GM12874 (cell line): ENCODE measurements around the gene OSBPL10.

Source experiments
- TF ChIP-seq, protein P1 (sequence below): IDR thresholded peaks from 2 replicates; pipeline ENCODE4 v1.5.1; 2011; ENCODE audit warnings: low read depth, mild to moderate bottlenecking, control low read depth, low read length, moderate library complexity; ENCODE audit not compliant: insufficient read depth

Gene OSBPL10

DNA sequence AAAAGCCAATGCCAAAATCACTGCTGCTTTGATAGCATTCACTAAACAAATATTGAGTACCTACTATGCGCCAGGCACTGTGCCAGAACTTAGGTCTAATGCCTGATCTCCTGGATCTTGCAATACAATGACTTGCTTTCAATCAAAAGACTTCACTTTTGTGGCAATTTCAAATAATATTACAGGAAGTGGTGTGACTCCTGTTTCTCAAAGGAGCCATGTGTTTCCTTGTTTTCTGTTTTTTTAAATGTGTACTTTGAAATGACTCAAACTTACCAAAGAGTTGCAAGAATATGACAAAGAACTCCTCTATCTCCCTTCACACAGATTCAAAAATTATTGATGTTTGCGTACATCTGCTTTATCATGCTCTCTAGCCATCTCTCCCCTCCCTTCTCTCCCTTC lies 18.3 kb downstream of the OSBPL10 start:
- TF ChIP-seq, protein P1, sequence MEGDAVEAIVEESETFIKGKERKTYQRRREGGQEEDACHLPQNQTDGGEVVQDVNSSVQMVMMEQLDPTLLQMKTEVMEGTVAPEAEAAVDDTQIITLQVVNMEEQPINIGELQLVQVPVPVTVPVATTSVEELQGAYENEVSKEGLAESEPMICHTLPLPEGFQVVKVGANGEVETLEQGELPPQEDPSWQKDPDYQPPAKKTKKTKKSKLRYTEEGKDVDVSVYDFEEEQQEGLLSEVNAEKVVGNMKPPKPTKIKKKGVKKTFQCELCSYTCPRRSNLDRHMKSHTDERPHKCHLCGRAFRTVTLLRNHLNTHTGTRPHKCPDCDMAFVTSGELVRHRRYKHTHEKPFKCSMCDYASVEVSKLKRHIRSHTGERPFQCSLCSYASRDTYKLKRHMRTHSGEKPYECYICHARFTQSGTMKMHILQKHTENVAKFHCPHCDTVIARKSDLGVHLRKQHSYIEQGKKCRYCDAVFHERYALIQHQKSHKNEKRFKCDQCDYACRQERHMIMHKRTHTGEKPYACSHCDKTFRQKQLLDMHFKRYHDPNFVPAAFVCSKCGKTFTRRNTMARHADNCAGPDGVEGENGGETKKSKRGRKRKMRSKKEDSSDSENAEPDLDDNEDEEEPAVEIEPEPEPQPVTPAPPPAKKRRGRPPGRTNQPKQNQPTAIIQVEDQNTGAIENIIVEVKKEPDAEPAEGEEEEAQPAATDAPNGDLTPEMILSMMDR = no peak

DNA sequence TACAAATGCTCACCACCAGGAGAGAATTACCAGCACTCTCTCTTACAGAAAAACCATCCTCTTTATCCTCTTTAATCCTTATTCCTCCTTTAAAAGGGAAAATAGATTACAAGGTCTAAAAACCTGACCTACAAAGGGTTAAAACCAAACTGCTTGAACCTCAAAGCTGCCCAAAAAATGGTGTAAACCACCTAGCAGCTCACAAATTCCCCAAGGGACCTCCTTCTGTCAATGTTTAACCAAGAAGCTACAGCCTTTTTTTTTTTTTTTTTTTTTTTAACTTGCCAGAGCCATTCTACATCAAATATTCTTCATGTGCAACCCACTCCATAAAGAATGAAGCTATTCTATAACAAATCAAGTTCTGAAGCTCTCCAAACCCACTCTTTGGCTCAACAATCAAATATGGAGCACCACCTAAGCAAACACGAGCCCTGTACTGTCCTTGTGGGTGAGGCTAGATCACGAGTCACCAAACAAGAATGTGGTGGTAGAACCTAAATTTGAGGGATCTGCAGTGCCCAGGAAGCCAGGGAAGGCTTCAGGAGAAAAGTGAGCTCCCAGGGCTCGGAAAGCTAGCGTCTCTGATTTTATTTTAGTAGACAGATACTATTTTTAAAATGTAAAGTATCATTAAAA lies 20.1 kb downstream of the OSBPL10 start:
- TF ChIP-seq, protein P1 = no peak

DNA sequence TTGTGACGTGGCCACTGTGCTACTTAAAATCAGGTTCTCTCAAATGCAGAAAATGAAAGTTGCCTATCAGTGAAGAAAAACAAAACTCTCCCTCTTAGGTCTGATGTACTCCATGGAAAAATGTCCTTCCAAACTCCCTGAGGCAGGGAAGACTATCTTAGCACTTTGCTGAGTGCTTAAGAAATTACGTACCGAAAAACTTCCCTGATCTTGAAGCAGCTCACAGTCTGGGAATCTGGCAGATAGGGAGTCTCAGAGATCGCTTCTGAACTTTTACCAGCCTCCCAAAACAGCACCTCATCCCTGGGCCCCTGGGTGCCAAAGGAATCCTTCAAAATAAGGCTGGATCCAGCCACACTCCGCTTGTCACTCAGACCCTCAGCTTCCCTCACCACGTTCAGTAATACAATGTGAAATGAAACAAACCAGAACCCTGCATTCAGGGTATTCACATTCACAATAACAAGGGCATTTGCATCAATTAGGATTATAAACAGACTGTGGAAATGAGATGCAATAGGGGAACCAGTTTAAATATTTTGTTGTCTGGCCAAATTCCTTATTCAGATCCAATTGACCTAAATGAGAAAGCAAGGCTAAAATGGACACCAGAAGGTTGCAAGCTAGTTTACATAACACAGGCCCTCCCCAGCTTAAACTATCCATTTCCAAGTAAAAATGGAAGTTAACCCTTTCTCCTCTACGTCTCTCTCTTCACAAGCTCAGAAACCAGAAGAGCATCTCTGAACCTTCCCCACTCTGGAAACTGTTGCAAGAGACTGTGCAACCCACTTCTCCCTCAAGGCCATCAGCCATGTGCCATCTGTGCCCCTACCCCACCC lies 20.9 kb downstream of the OSBPL10 start:
- TF ChIP-seq, protein P1 = no peak

DNA sequence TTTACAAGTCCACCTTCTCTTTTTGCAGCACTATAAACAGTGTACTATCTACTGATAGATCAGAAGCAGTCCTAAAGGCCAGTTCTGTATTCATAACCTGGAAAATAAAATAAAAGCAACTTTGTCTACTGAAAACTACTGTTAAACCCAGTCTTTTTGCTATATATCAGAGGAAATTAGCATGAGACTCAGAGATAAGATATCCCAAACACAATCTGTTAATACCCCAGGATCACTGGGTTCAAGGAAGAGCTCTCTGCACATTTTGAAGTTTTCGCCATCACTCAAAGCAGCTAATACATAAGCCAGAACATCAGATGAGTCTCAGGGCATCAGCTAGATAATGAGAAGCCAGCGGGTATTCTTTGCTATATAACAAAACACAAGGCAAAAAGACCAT lies 21.8 kb downstream of the OSBPL10 start:
- TF ChIP-seq, protein P1 = no peak

DNA sequence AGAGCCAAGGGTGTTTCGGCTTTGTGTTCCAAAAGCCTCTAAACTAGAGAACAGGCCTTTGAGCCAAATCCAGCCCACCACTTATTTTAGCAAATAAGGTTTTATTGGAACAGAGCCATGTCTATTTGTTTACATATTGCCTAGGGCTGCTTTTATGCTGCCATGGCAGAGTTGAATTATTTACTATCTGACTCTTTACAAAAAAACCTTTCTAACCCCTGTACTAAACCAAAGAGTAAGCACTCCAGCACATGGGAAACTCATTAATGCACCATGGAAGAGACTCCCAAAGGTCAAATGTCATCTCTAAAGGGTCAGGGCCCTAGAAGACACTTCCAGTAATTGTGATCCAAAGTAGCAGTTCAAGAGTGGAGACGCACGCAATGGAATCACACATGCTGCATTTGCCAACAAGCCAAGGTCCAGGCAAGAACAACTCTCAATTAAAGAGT lies 22.3 kb downstream of the OSBPL10 start:
- TF ChIP-seq, protein P1 = no peak

DNA sequence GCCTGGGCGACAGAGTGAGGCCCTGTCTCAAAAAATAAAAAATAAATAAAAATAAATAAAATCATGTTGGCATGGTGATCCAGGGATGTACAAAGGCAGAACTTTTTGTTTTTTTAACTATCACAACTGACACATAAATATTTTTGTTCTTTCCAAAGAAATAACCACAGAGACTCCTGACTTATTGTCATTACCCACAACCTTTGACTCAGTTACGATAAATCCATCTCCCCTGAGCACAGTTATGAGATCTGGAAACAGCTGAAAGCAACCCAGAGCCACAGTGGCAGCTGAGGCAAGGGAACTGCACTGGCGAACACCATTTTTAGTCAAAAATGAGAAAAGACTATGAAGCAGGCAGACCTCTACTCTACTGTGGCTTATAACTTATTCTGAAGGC lies 24.0 kb downstream of the OSBPL10 start:
- TF ChIP-seq, protein P1 = no peak

DNA sequence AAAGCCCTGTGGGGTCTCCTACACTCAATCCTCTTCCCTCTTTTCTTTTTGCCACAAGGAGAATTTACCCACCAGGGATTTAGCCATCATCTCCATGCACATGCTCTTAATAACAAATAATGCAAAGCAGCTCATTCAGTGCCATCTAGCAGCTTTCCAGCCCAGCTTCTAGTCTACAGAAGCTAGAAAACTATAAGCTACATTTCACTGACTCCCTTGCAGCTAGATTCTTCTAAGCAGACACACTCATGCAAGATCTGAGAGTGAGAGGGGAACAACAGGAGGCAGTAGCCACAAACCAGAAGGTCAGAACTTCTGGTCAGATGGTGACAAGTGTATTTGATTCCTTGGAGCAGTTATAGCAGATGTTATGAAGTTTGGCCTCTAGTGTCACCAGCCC lies 25.5 kb downstream of the OSBPL10 start:
- TF ChIP-seq, protein P1 = no peak
